GM21528 (cell line): ENCODE data around the gene DOCK4.
A peak's percentile ranks its signal among the peaks of the same experiment; 100 is the strongest.

Experiments used
- ATAC-seq: cut with Tn5 transposase; IDR thresholded peaks from one replicate; pipeline ENCODE4 v1.9.1; 2021; ENCODE audit warnings: mild to moderate bottlenecking, moderate library complexity; ENCODE audit not compliant: unreplicated experiment, low FRiP score

The DOCK4 gene

GRCh38 chr7:112063974-112064373, 142.2 kb downstream of the DOCK4 start:
- ATAC-seq: no peak

DNA sequence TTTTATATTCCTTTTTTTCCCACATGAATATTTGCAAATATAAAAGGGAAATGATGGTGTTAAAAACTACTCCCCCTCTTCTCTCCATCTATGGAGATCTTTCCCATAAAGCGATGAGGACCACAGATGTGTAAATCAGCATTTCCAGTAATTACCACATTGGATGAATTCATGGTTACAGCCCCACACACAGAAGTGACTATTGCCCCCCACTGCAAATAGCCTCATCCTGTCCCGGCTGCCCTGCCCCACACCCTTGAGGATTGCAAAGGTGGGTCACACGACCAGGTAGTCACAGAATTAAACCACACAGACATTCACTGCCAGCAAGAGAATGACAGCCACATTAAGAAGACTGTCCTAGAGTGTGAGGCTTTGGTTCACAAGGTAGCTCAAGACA, 145.1 kb downstream of the DOCK4 start:
- ATAC-seq: no peak

DNA sequence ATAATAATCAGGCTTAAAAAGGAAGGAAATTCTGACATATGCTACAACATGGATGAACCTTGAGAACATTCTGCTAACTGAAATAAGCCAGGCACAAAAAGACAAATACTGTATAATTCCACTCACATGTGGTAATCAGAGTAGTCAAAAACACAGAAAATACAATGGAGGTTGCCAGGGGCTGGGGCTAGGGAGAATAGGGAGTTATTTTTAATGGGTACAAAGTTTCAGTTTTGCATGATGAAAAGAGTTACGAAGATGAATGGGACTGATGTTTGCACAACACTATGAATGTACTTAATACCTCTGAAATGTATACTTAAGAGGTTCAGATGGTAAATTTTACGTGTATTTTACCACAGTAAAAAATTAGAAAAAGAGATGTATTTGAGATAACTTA, 145.6 kb downstream of the DOCK4 start:
- ATAC-seq: no peak

- no peak for ATAC-seq
Observed at GRCh38 chr7:112059675-112060074, 146.5 kb downstream of the DOCK4 start.

DNA sequence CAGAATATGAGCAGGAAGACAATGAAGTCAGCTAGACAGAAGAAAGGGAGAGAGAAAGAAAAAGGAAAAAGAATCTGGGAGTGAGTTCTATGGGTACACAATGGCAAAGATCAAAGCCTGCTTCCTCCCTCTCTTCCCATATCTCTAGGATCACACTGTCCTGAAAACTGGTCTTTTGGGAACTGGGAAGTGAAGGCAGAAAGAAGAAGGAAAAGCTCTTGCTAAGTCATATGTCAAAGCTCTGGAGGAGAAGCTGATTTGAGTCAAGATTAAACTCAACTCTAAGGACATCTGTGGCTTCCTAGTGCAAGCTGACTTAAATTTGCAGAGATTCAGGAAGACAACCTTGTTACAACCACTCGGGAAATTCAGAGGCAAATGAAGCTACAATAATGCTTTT, 147.5 kb downstream of the DOCK4 start:
- ATAC-seq: no peak

DNA sequence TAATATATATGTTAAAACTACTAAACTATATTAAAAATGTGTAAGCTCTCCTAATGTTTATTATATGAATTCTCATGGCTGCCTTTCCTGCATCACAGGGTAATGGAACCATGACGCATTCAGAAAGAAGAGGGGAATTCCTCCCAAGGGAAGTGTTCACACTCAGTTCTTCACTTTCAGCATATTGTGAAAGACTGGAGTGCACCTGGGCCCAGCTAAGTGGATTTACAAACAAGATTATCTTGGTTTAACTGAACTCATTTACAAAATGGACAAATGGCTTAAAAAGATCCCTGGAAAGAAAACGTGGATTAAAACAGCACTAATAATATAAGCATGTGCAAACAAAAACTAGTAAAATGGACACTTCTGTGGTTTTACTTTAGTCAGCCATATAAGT, 149.8 kb downstream of the DOCK4 start:
- ATAC-seq: peak; percentile 76

DNA sequence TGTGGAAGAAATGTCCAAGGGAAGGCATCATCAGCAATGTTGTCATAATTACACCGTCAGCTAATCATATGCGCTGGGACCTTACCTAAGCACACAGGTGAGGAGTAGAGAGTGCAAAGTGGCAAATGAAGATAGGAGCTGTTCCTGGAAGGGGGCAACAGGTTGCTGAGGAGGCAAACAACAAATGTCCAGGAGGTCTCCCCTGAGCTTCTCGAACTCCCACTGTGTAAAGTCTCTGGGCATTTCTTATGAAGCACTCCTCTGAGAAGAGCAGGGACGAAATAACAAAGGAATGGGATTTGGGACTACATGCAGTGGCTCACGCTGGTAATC, 152.5 kb downstream of the DOCK4 start:
- ATAC-seq: no peak

GRCh38 chr7:112052993-112053736, 153.0 kb downstream of the DOCK4 start:
- ATAC-seq: no peak

DNA sequence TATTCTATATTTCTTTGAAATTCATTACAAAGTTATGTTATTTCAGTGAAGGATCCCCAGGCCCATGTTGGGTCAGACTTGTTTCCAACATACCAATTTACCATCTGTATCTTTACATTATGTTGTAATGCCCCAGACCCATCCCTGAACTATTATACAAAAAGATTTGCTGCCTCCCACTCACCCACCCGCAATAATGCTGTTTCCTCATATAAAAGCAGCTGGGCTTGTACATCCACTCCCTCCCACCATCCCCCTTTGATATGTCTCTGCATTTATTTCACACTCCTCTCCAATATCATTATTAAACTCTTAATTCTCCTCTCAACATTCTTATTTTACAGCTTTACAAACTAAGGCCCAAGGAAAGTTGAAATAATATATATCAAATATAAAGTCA, 153.7 kb downstream of the DOCK4 start:
- ATAC-seq: no peak

- no peak for ATAC-seq
Observed at GRCh38 chr7:112050250-112050881, 155.8 kb downstream of the DOCK4 start.

DNA sequence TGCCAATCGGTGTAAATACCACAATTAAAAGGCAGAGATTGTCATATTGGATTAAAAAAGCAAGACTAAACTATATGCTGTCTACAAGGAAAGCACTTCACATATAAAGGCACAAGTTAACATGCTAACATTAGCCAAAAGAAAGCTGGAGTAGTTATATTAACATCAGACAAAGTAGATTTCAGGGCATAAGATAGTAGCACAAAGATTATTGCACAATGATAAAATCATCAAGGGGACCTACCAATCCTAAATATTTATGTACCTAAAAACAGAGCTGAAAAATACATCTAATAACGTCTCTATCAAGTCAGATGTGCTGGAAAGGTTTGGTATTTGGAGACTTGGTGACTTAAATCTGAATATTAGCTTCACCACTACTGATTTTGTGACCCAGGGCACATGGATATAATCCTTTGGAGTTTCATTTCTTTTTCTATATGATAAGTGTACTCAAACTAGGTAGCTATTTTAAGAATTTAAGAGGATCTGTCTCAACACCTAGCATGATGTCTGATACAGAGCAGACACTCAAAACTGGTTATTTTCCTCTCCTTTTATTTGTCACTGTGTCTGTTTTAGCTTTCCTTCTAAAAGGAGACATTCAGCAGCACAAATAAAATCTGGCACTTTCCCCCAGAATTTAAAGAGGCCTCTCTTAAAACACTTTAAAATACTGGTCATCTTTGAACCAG, 156.5 kb downstream of the DOCK4 start:
- ATAC-seq: no peak

DNA sequence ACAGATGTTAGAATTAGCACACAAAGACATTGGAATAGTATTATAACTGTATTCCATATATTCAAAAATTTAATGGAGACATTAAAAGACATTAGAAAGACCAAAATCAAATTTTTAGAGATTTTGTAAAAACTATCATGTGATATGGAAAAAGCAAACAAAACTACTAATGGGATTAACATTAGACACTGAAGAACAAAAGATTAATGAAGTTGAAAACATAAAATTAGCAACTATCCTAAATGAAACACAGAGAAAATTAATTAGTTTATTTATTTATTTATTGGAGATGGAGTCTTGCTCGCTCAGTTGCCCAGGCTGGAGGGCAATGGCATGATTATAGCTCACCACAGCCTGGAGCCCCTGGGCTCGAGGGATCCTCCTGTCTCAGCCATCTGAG, 158.8 kb downstream of the DOCK4 start:
- no peak for ATAC-seq

- ATAC-seq: no peak
Observed at GRCh38 chr7:112045222-112045621, 161.0 kb downstream of the DOCK4 start.

GRCh38 chr7:112042631-112043030, 163.6 kb downstream of the DOCK4 start:
- ATAC-seq: no peak

DNA sequence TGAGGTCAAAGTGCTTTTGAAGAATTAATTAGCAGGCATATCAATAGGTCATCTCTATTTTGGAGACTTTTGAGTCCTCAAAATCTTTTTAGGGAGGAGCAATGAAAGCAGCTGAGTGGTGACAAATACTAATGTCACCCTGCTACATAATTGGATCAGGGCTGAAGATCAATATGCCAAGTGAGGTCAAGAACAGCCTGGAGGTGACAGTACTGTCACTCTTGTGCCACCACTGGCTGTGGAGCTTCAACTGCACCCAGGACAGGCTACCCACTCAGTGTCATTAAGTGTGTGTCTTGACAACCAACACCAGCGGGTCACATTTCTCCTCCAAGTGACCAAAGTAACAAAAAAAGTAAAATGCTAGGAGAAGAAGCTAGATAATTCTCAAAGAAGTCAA, 167.8 kb downstream of the DOCK4 start:
- ATAC-seq: no peak

DNA sequence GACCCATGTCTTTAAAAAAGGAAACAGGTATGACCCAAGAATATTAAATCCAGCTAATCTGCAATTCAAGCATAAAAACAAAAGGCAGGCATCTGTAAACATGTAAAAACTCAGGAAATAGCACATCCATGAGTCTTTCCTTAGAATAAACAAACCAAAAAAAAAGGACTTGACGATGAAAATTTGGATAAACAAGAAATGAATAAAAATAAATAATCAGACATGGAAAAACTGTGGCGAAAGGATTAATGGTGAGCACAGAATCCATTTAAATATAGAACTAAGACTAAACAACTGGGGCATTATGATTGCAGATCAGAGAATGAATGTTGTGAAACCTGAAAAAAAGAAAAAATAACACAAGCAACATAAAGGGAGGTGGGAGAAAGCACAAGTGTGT, 170.1 kb downstream of the DOCK4 start:
- ATAC-seq: no peak

GRCh38 chr7:112031689-112032088, 174.5 kb downstream of the DOCK4 start:
- no peak for ATAC-seq

DNA sequence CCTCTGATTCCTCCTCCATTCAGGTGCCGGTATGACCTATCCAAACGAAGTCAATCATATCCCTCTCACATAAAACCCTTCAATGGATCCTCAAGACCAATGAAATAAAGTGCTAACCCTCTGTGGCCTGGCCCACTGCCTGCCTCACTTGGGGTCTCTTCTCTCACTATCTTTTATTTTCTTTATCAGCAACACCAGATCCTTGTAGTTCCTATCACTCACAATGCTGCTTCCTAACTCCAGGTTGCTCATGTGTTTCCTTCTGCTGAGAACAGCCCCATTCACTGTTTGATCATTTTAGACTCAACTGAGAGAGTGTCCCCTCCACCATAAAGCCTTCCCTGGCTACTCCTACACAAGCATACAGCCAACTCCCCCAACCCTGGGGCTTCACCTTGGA, 180.6 kb downstream of the DOCK4 start:
- ATAC-seq: no peak

DNA sequence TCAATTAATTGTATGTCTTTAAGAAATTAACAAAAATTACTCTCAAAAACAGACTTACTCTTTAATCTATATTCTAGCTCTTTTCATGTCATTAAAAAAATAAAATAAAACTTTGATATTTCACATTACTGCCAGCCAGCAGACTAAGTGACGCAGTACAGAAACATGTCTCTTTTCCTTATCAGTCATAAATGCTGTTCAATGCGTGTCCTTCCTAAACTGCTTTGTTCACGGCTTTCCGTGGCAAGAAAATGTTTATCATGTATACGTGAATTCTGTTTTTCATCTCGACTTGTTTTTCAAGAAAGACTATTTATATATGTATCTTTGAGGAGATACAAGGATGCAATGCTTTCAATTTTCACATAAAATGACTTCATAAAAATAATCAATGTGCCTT, 182.4 kb downstream of the DOCK4 start:
- no peak for ATAC-seq

DNA sequence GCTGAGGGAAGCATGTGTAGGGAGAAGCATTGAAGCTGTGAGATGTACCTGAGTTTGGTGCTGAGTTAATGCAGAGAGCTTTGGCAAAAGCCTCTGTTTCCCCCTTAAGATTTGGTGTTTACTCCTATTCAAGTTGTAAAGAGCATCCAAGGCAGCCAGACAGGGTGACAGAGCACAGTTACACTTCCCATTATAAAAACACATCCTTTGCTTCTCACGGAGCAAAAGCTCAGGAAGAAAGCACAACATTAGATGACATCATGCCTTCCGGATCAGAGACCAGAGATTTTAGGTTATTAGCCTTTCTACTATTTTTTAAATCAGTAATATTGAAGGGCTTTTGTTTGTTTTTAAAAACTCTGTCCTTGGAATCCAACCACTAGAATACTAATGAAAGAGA, 182.9 kb downstream of the DOCK4 start:
- no peak for ATAC-seq

GRCh38 chr7:112022128-112022527, 184.1 kb downstream of the DOCK4 start:
- no peak for ATAC-seq
